Adrenal gland (tissue), 5 donors: Measurements from ENCODE around the gene RNU1-1.

ENCODE experiments used
- CTCF ChIP-seq, 6 experiments: fragments of 450-650 bp in 4 of 6; fragments of 200-600 bp in 2 of 6; sonication (generic) in 1 of 6; IDR thresholded peaks; 1 replicate in 5 of 6; 2 replicates in 1 of 6; pipeline versions ENCODE4 v1.5.1 to v1.8.0; 2016 to 2021; ENCODE audit warnings: antibody characterized with exemption in 6 of 6, mild to moderate bottlenecking in 2 of 6, moderate library complexity in 1 of 6
- POLR2A ChIP-seq, 2 donors: fragments of 450-650 bp; IDR thresholded peaks; one replicate each; pipeline ENCODE4 v1.6.1; 2017; ENCODE audit warnings: antibody characterized with exemption in 2 of 2, mild to moderate bottlenecking in 2 of 2, moderate library complexity in 1 of 2
- donor health status: DM: no; HTN: no; CAD: no.

DNA sequence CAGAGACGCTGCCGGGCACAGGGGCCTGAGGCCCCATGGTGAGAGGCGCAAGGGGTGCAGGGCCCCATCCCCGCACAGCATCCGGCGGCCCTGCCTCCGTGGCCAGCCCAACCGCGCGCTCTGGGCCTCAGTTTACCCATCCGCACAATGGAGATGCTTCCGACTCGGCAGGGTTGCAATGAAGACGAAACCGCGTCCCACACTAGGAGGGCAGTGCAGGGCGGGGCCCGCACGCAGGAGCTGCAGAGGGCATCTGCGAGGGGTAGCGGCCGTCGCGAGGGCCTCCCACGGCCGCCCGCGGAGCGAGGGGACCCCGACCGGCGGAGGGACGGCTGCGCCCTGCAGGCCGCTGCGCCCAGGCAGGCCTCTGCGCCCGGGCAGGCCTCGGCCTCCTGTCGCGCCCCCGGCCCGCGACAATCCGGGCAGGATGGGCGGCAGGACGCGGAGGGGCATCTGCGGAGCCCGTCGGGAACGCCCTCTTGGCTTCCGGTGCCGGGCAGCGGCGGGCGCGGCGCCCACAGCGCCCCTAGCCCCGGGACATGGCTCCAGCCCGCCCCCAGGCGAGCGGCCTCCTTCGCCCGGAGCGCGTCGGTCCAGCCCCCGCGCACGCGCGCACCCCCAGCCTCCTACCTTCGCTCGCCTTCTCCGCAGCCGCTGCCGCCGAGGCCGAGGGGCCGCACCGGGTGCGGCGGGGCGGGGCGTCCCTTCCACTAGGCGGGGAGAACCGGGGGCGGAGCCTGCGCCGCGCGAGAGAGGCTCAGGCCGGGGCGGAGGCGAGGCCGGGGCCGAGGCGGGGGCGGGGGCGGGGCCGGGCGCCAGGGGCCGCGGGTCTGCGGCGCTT lies 15.3 kb downstream of the RNU1-1 start:
- TF ChIP-seq CTCF (IDR thresholded peaks at IDR 0.05) (peak in 3 of 6 experiments; percentile 13 to 19 (median 17)), POLR2A (IDR thresholded peaks at IDR 0.05) (peak in 1 of 2 donors; percentile 73)
